GM18507 (cell line): ENCODE results near the gene GTF3C5.
"Not testable (repeated sequence)": the region's sequence is repeated elsewhere in the genome, so short reads cannot be mapped to it uniquely, and the experiment has no call there.

Experiments
- DNase-seq: peaks from one replicate; pipeline ENCODE4 v3.0.0; 2011; ENCODE audit warnings: low read depth; ENCODE audit not compliant: insufficient read length; ENCODE audit errors: extremely low spot score
- FAIRE-seq: peaks from 2 replicates; lab custom pipeline; 2011; peaks lifted over from hg19 to GRCh38; lab: Jason Lieb, UNC

GTF3C5 gene

DNA sequence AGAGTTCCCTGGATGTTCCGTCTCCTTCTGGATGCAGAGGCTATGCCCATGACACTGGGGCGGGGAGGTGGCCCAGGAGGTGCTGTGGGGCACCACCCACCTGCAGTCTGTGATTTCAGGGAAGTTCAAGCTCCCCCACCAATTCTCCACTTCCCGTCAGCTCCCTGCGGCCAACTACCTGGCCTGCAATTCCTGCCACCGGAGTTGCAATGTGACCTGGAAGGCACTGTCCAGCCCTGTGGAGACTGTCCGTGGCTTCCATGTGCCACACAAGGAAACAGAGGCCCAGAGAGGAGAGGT, 35.7 kb upstream of the GTF3C5 start:
- FAIRE-seq (no peak), DNase-seq (no peak)

DNA sequence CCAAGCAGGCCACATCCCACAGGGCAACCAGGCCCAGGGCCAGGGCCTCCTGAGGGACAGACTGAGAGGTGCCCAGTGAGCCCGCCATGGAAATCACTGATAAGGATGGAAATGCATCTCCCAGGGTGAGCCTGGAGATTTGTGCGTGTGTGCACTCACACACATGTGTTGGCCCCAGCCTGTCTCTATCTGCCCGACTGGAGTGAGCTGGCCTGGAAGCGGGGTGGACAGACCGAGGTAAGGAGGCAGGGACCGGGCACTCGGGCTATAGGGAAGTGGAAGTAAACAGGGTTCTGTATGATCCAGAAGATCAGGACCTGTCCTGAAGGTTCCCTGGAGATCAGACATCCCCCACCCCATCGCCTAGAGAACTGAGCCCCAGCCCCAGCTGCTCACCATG, 34.9 kb upstream of the GTF3C5 start:
- FAIRE-seq (no peak), DNase-seq (no peak)

DNA sequence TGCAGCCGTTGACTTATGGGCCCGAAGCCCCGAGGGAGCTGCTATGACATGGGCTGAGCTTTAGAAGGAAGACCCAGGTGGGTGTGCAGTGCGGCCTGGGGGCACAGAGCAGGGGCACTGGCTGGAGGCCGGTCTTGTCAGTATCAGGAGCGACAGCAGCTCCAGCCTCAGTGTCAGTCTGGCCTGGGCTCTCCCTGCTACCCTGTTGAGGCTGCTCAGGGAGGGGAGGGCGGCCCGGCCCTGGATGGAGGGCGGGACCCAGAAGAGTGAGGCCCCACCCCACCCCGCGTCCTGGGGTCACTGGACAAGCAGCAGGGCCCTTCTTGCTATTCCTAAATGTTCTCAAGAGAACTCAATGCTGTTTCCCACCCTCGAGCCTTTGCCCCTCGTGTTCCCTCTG, 34.3 kb upstream of the GTF3C5 start:
- FAIRE-seq: no peak
- no peak for DNase-seq

DNA sequence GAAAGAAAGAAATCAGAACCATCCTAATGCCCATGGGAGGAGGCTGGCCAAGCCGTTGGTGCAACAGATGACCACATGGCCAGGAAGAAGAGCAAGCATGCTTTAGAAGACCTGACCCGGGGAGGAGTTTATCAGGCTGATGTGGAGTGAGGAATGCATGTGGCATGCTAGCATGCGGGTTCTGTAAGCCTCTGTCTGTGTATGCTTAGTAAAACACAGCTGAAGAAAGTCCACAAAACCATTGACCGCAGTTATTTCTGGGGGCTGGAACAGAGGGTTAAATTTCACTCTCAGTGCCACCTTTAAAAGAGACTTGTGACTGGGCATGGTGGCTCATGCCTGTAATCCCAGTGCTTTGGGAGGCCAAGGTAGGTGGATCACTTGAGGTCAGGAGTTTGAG, 33.2 kb upstream of the GTF3C5 start:
- FAIRE-seq: no peak
- no peak for DNase-seq

DNA sequence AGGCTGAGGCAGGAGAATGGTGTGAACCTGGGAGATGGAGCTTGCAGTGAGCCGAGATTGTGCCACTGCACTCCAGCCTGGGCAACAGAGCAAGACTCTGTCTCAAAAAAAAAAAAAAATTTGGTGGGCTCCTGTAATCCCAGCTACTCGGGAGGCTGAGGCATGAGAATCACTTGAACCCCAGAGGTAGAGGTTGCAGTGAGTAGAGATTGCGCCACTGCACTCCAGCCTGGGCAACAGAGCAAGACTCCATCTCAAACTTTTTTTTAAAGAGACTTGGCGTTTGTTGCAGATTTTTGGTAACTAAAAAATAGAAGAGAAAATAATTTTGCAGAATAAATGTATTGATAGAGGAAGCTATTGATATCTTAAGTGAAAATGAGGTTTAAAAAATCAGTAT, 32.6 kb upstream of the GTF3C5 start:
- FAIRE-seq, DNase-seq: not testable (repeated sequence)

- DNase-seq (no peak), FAIRE-seq (no peak)
These were observed 31.8 kb upstream of the GTF3C5 start for GRCh38 chr9:132998831-132999635.

DNA sequence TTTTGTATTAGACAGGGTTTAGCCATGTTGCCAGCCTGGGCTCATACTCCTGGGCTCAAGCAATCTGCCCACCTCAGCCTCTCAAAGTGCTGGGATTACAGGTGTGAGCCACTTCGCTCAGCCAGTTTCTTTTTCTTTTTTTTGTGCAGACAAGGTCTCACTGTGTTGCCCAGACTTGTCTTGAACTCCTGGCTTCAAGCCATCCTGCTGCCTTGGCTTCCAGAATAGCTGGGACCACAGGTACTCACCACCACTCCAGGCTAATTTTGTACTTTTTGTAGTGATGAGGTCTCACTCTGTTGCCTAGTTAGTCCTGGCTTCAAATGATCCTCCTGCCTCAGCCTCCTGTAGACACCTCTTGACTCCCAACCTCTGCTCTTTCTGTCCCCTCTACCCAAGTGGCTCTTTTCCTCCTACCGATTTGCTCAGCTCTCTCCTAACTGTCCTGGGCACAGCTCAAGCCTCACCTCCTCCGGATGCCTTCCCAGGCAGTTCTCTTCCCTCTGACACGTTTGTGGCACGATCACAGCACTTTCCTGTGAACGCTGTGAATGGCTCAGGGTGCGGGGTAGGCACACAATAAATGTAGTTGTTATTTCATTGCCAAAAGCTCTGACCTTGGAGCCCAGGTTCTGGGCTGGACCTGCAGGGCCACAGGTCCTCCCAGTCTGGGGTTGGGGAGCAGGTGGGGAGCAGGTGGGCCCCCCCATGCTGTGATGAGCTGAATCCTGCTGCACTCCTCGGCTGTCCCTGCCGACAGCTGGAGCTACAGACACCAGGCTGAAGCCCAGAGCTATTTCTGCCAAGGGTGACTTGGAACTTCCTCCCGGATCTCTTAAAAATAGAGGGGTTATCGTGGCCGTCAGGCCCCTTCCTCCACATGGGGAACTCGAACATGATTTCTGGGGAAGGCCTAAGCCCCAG, 28.4 kb upstream of the GTF3C5 start:
- DNase-seq: no peak
- FAIRE-seq: no peak

DNA sequence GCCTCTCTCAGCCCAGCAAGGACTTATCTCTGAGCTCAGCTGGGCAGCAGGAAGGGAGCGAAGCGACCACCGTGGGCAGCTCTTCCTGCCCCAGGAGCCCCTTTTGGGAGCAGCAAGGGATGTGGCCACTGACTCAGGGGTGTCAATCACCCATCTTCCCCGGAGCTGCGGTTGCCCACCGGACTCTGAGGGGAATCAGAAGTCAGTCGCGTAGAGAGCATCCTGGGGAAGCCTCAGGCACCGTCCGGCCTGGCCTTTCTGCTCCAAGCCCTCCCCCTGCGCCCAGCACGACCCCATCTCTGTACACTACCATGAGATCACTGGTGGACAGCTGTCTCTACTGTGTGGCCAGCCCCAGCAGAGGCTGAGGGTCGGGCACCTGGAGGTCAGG, 27.7 kb upstream of the GTF3C5 start:
- FAIRE-seq (no peak), DNase-seq (no peak)

GRCh38 chr9:133003671-133004090, 27.1 kb upstream of the GTF3C5 start:
- DNase-seq (no peak), FAIRE-seq (no peak)

GRCh38 chr9:133004091-133004998, 26.5 kb upstream of the GTF3C5 start:
- DNase-seq (no peak), FAIRE-seq (no peak)

DNA sequence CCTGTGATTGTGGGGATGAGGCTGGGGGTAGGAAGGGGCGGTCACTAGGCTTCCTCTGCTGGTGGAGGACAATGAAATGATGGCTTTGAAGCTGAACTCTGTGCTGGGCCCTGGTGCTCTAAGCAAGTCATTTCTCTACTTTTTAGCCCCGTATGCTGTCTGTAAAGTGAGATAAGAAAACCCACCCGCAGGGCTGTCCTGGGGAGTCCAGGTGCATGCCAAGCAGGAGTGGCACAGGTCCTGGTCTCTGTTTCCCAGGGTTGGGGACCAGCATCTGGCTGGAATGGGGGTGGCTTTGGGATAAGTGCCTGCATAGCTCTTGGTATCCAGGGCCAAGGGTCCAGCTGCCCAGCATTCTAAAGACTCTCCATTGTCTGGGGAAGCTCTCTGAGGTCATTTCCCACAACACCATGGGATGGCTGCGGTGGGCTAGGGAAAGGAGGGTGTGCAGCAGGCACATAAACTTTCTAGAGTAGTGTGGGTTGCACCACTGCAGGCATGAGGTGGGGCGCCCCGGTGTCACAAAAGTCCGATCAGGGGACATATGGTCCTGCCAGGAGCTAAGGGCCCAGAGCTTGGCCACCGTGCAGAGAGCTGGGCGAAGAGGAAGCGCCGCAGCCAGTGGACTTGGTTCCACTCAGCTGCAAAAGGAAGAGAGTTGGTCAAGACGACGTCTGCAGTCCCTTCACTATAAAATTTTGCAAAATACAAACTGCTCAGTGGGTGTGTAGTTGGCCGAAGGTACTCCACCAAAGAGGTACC, 25.6 kb upstream of the GTF3C5 start:
- no peak for DNase-seq
- FAIRE-seq: no peak

- DNase-seq (no peak), FAIRE-seq (no peak)
These were observed 24.8 kb upstream of the GTF3C5 start for GRCh38 chr9:133005957-133006356.

GRCh38 chr9:133006731-133007352, 24.0 kb upstream of the GTF3C5 start:
- FAIRE-seq: no peak
- no peak for DNase-seq

DNA sequence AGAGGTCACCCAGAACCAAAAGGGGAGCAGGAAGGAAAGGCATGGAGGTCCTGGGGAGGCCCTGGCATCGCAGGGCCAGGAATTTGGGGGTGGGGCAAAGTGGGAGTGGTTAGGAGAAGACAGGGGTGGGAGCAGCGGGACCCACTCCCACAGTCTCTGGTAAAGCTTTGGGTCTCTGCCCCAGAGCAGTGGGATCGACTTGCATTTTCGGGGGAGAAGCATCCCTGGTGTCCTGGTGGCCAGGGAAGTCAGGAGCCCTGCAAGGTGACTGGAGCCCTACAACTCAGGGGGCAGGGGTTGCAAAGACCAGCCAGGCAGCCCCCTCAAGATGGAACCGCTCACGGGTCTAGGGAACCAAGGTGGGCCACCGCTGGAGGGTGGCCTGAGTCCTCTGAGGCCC, 22.4 kb upstream of the GTF3C5 start:
- no peak for FAIRE-seq
- no peak for DNase-seq

DNA sequence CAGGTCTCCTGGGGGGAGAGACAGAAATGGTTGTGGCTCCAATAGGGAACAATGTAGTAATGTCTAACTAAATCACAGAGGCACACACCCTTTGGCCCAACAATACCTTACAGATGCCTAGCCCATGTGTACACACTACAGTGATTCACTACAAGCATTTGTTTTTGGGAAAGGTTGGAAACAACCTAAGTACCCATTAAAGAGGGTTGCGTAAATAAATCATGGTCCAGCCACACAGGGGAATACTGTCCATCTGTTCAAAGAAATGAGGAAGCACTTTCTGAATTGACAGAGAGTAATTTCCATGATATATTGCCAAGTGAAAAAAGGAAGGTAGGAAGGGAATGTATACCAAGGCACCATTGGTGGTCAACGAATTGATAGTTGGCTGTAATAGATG, 22.0 kb upstream of the GTF3C5 start:
- no peak for FAIRE-seq
- no peak for DNase-seq

GRCh38 chr9:133009906-133010582, 20.8 kb upstream of the GTF3C5 start:
- no peak for DNase-seq

GRCh38 chr9:133014696-133015095, 16.1 kb upstream of the GTF3C5 start:
- FAIRE-seq: no peak
- DNase-seq: no peak

More at GRCh38 chr9:133009906-133010582, 20.8 kb upstream of the GTF3C5 start:
- no peak for FAIRE-seq
